Endodermal cell (in vitro differentiated cells): ENCODE data around the gene RNASE11. TPM values are rescaled to one million over a fixed set of nuclear protein-coding genes. Genes with fewer than 3 reads are reported as not detected.
A peak's percentile ranks its signal among the peaks of the same experiment; 100 is the strongest.
"Not testable (repeated sequence)": the region's sequence is repeated elsewhere in the genome, so short reads cannot be mapped to it uniquely, and the experiment has no call there.

ENCODE experiments used
- DNase-seq: peaks from one replicate; pipeline ENCODE4 v3.0.0-alpha.2; 2017
- H3K27ac ChIP-seq: 2 replicates; pipeline ENCODE4 v1.5.1; 2013; ENCODE audit warnings: mild to moderate bottlenecking, low read depth, low read length, moderate library complexity
- H3K27me3 ChIP-seq: 2 replicates; pipeline ENCODE4 v1.6.1; 2013; ENCODE audit warnings: mild to moderate bottlenecking, low read length, moderate library complexity; ENCODE audit not compliant: insufficient read depth, control insufficient read depth, poor library complexity, severe bottlenecking
- H3K36me3 ChIP-seq: 2 replicates; pipeline ENCODE4 v1.7.0; 2013; ENCODE audit warnings: mild to moderate bottlenecking, low read length, moderate library complexity; ENCODE audit not compliant: control insufficient read depth, insufficient read depth
- H3K4me1 ChIP-seq: one replicate; pipeline ENCODE4 v1.7.0; 2013; ENCODE audit warnings: low read length; ENCODE audit not compliant: control insufficient read depth, insufficient read depth
- H3K4me3 ChIP-seq: 2 replicates; pipeline ENCODE4 v1.5.1; 2013; ENCODE audit warnings: mild to moderate bottlenecking, low read length, moderate library complexity
- H3K9ac ChIP-seq: 2 replicates; pipeline ENCODE4 v1.6.1; 2013; ENCODE audit warnings: mild to moderate bottlenecking, low read length, moderate library complexity; ENCODE audit not compliant: poor library complexity, severe bottlenecking; ENCODE audit errors: extremely low read depth
- H3K9me3 ChIP-seq: 2 replicates; pipeline ENCODE4 v1.6.1; 2013; ENCODE audit warnings: mild to moderate bottlenecking, low read length, moderate library complexity; ENCODE audit not compliant: control insufficient read depth
- H3K27ac Mint-ChIP-seq: 2 replicates; pipeline ENCODE4 v1.8.0; 2020; ENCODE audit warnings: mixed read lengths
- H3K27me3 Mint-ChIP-seq: 2 replicates; pipeline ENCODE4 v1.8.0; 2021; ENCODE audit warnings: mild to moderate bottlenecking, mixed read lengths; ENCODE audit not compliant: insufficient read depth
- H3K36me3 Mint-ChIP-seq: 2 replicates; pipeline ENCODE4 v1.8.0; 2020; ENCODE audit warnings: low read depth, mixed read lengths
- H3K4me1 Mint-ChIP-seq: 2 replicates; pipeline ENCODE4 v1.8.0; 2020; ENCODE audit warnings: mixed read lengths
- H3K4me3 Mint-ChIP-seq: 2 replicates; pipeline ENCODE4 v1.8.0; 2020; ENCODE audit warnings: mild to moderate bottlenecking, moderate library complexity, mixed read lengths
- H3K9me3 Mint-ChIP-seq: 2 replicates; pipeline ENCODE4 v1.8.0; 2020; ENCODE audit warnings: mild to moderate bottlenecking, mixed read lengths
- CTCF ChIP-seq: fragments of 200-600 bp; sonication (generic); conservative IDR thresholded peaks from 2 replicates; pipeline ENCODE4 v1.5.0; 2021; ENCODE audit warnings: antibody characterized with exemption, mild to moderate bottlenecking
- WGBS, 2 experiments: methylation state at CpG; one replicate each; pipeline versions ENCODE4 v1.1.5 to v1.1.7; 2013; ENCODE audit warnings: missing lambda C conversion rate in 2 of 2, mixed read lengths in 1 of 2; ENCODE audit not compliant: insufficient coverage in 1 of 2, insufficient read length in 1 of 2; 5-methylcytosine and 5-hydroxymethylcytosine counted together
- total RNA-seq, 2 donors: library from RNA; stranded (reverse); fragmentation: NEBNext Ultra II Directional in 1 of 2; extraction: Animal tissue kit (Norgen Biotek cat#: 25700) in 1 of 2; gene quantifications; 2 replicates in 1 of 2; 3 replicates in 1 of 2; pipeline ENCODE4 v1.2.1, GENCODE V29; 2021

Gene RNASE11
- total RNA-seq, 2 donors from 2014 or later = not detected

GRCh38 chr14:20620798-20621478, 33.1 kb upstream of the RNASE11 start:
- DNase-seq = peak; percentile 22
- H3K4me3 ChIP-seq = no peak overlapping the region

GRCh38 chr14:20619688-20620087, 31.9 kb upstream of the RNASE11 start:
- peaks cover 15% of the 10 kb centered on the region for H3K4me1 Mint-ChIP-seq
- not testable (repeated sequence) for H3K36me3 ChIP-seq, DNase-seq, H3K9me3 Mint-ChIP-seq, H3K4me3 Mint-ChIP-seq, H3K27me3 ChIP-seq, H3K36me3 Mint-ChIP-seq, H3K9ac ChIP-seq, H3K4me3 ChIP-seq, H3K9me3 ChIP-seq, H3K27ac ChIP-seq, H3K27ac Mint-ChIP-seq, H3K4me1 ChIP-seq
- peaks cover 17% of the 10 kb centered on the region for H3K27me3 Mint-ChIP-seq
- 90 to 91% methylated on average over 4 to 6 of the region's 6 CpGs for WGBS, 2 experiments

More at GRCh38 chr14:20620798-20621478, 33.1 kb upstream of the RNASE11 start:
- Mint-ChIP-seq H3K9me3 (no peaks in the 10 kb centered on the region), H3K4me3 (no peak overlapping the region), H3K27ac (no peak overlapping the region), H3K4me1 (peaks cover 9% of the 10 kb centered on the region), H3K27me3 (peaks cover 19% of the 10 kb centered on the region), H3K36me3 (no peaks in the 10 kb centered on the region)
- H3K4me1 ChIP-seq = no peaks in the 10 kb centered on the region
- no peaks in the 10 kb centered on the region for H3K36me3 ChIP-seq
- no peaks in the 10 kb centered on the region for H3K27me3 ChIP-seq
- no peak overlapping the region for H3K9ac ChIP-seq
- no peak for TF ChIP-seq CTCF
- no peaks in the 10 kb centered on the region for H3K9me3 ChIP-seq
- WGBS, 2 experiments = 64 to 89% methylated on average over 2 of the region's 2 CpGs
- H3K27ac ChIP-seq = no peak overlapping the region

GRCh38 chr14:20618271-20618749, 30.5 kb upstream of the RNASE11 start:
- 69 to 86% methylated on average over 2 to 4 of the region's 4 CpGs for WGBS, 2 experiments
- TF ChIP-seq CTCF = no peak

More at GRCh38 chr14:20618271-20618749, 30.5 kb upstream of the RNASE11 start:
- H3K4me3 Mint-ChIP-seq = no peak overlapping the region
- peaks cover 13% of the 10 kb centered on the region for H3K27me3 Mint-ChIP-seq
- H3K4me1 Mint-ChIP-seq = peaks cover 18% of the 10 kb centered on the region
- H3K9me3 ChIP-seq = no peaks in the 10 kb centered on the region
- H3K9ac ChIP-seq = no peak overlapping the region
- no peaks in the 10 kb centered on the region for H3K36me3 ChIP-seq
- no peak overlapping the region for H3K4me3 ChIP-seq
- H3K27ac ChIP-seq = no peak overlapping the region
- H3K4me1 ChIP-seq = no peaks in the 10 kb centered on the region
- no peaks in the 10 kb centered on the region for H3K9me3 Mint-ChIP-seq
- no peaks in the 10 kb centered on the region for H3K27me3 ChIP-seq
- H3K36me3 Mint-ChIP-seq = no peaks in the 10 kb centered on the region
- H3K27ac Mint-ChIP-seq = no peak overlapping the region
- DNase-seq = no peak
